PC-3 (cell line): ENCODE results near the gene SERPINI1. TPM values are rescaled to one million over a fixed set of nuclear protein-coding genes. Genes with fewer than 3 reads are reported as not detected.
A peak's percentile ranks its signal among the peaks of the same experiment; 100 is the strongest.

Experiments
- ATAC-seq: fragments of 200-7000 bp; cut with Tn5 transposase; 2 replicates; pipeline ENCODE4 v1.9.1; 2020; ENCODE audit warnings: mild to moderate bottlenecking, moderate library complexity
- BruUV-seq: library from RNA; stranded (reverse); fragments of 400-500 nt; replicated peaks from 2 replicates; lab custom pipeline; 2021; lab: Mats Ljungman, UMichigan
- CTCF ChIA-PET: fragments of 300-600 bp; sonication (Branson Sonifier 250); formaldehyde crosslinking; loops from one replicate; lab custom pipeline; 2022; ENCODE audit warnings: antibody characterized with exemption; lab: Charles Lee
- POLR2A ChIA-PET: fragments of 300-600 bp; sonication (Branson Sonifier 250); formaldehyde crosslinking; loops from one replicate; lab custom pipeline; 2022; ENCODE audit warnings: antibody characterized with exemption; ENCODE audit not compliant: unreplicated experiment; lab: Charles Lee
- DNase-seq: peaks from one replicate; pipeline ENCODE4 v3.0.0-alpha.2; 2015
- H2AFZ ChIP-seq: fragments of 300-600 bp; sonication (generic); 2 replicates; pipeline ENCODE4 v1.6.0; 2016; ENCODE audit warnings: antibody characterized with exemption, low read length
- H3F3A ChIP-seq: fragments of 300-600 bp; sonication (generic); one replicate; pipeline ENCODE4 v1.6.0; 2017; ENCODE audit warnings: antibody characterized with exemption, low read length, control low read depth, mild to moderate bottlenecking; ENCODE audit not compliant: unreplicated experiment
- H3K27ac ChIP-seq: fragments of 300-600 bp; sonication (generic); 2 replicates; pipeline ENCODE4 v1.5.1; 2016; ENCODE audit warnings: mild to moderate bottlenecking, low read length
- H3K27me3 ChIP-seq: fragments of 300-600 bp; sonication (generic); 2 replicates; pipeline ENCODE4 v1.6.1; 2016; ENCODE audit warnings: low read length, mixed read lengths
- H3K36me3 ChIP-seq: fragments of 300-600 bp; sonication (generic); 2 replicates; pipeline ENCODE4 v1.6.1; 2016; ENCODE audit warnings: low read depth, mixed run types, low read length, mixed read lengths
- H3K4me1 ChIP-seq: fragments of 300-600 bp; sonication (generic); 2 replicates; pipeline ENCODE4 v1.5.1; 2016; ENCODE audit warnings: low read length; ENCODE audit not compliant: insufficient read depth
- H3K4me2 ChIP-seq: fragments of 300-600 bp; sonication (generic); 2 replicates; pipeline ENCODE4 v1.6.0; 2016; ENCODE audit warnings: low read length
- H3K4me3 ChIP-seq: fragments of 300-600 bp; sonication (generic); 2 replicates; pipeline ENCODE4 v1.5.1; 2016; ENCODE audit warnings: mild to moderate bottlenecking, low read length, mixed read lengths
- H3K79me2 ChIP-seq: fragments of 300-600 bp; sonication (generic); 2 replicates; pipeline ENCODE4 v1.6.1; 2017; ENCODE audit warnings: low read length, mixed read lengths
- H3K9ac ChIP-seq: fragments of 300-600 bp; sonication (generic); 2 replicates; pipeline ENCODE4 v1.6.0; 2016; ENCODE audit warnings: mild to moderate bottlenecking, low read length
- H3K9me2 ChIP-seq: fragments of 300-600 bp; sonication (generic); replicated peaks from 2 replicates; pipeline ENCODE4 v1.6.1; 2016; ENCODE audit warnings: mixed run types, low read length, mixed read lengths
- H3K9me3 ChIP-seq: fragments of 300-600 bp; sonication (generic); 2 replicates; pipeline ENCODE4 v1.6.1; 2016; ENCODE audit warnings: low read length, mixed read lengths
- H4K20me1 ChIP-seq: fragments of 300-600 bp; sonication (generic); 2 replicates; pipeline ENCODE4 v1.6.1; 2016; ENCODE audit warnings: low read length, mixed read lengths
- CTCF ChIP-seq: fragments of 300-600 bp; sonication (generic); conservative IDR thresholded peaks from 2 replicates; pipeline ENCODE4 v1.5.1; 2017; ENCODE audit warnings: antibody characterized with exemption, low read depth, mild to moderate bottlenecking, low read length
- EZH2 ChIP-seq: fragments of 300-600 bp; sonication (generic); IDR thresholded peaks from one replicate; pipeline ENCODE4 v1.6.1; 2017; ENCODE audit warnings: antibody characterized with exemption, mild to moderate bottlenecking, low read length; ENCODE audit not compliant: unreplicated experiment
- EZH2phosphoT487 ChIP-seq: fragments of 300-600 bp; sonication (generic); IDR thresholded peaks from 2 replicates; pipeline ENCODE4 v1.6.1; 2018; ENCODE audit warnings: mild to moderate bottlenecking, antibody characterized with exemption, low read length, borderline replicate concordance
- intact Hi-C: fragments of 100-400 bp; cut with micrococcal nuclease; formaldehyde crosslinking; loops from 2 replicates; pipeline ENCODE4 v1.9.0; 2023
- total RNA-seq: library from RNA; depleted of rRNA; stranded (reverse); fragments of >200 nt; gene quantifications from 2 replicates; pipeline ENCODE4 v1.2.3, GENCODE V29; 2014

Gene SERPINI1
- total RNA-seq, 1 experiment from 2014 or later, result 1.3 TPM

- BruUV-seq, result no TSS peak
- Histone ChIP-seq H3K4me1 (no peaks in the 10 kb centered on the region), H3K79me2 (no peaks in the 10 kb centered on the region), H3K27me3 (no peaks in the 10 kb centered on the region), H3K9me2 (no peaks in the 10 kb centered on the region), H3K36me3 (no peaks in the 10 kb centered on the region), H2AFZ (no peak overlapping the region), H4K20me1 (no peaks in the 10 kb centered on the region), H3K4me3 (no peak overlapping the region), H3K9me3 (no peaks in the 10 kb centered on the region), H3K4me2 (no peak overlapping the region), H3F3A (no peaks in the 10 kb centered on the region), H3K9ac (no peak overlapping the region), H3K27ac (no peak overlapping the region)
- CTCF ChIA-PET, result no interaction called here
- DNase-seq (no peak), ATAC-seq (no peak)
- no peak for TF ChIP-seq EZH2phosphoT487
- TF ChIP-seq EZH2, result no peak
- no peak for TF ChIP-seq CTCF
- intact Hi-C loops, result loop anchor here (5.0 kb wide), 1 partner anchor 91 kb away; no protein-coding TSS in a partner anchor
- POLR2A ChIA-PET, result no interaction called here
Measured at GRCh38 chr3:167835953-167836352, 100.4 kb downstream of the SERPINI1 start.

GRCh38 chr3:167837466-167837865 lies 101.9 kb downstream of the SERPINI1 start:
- Histone ChIP-seq H3K4me3 (no peak overlapping the region), H3K4me2 (no peak overlapping the region), H3K9me3 (no peaks in the 10 kb centered on the region), H2AFZ (0 out of 2 replicates have a peak overlapping the region, but pooled peaks have one; percentile 41), H3K36me3 (no peaks in the 10 kb centered on the region), H3F3A (no peaks in the 10 kb centered on the region), H3K27ac (no peak overlapping the region), H3K9ac (no peak overlapping the region), H3K79me2 (no peaks in the 10 kb centered on the region), H3K4me1 (no peaks in the 10 kb centered on the region), H3K9me2 (no peaks in the 10 kb centered on the region), H4K20me1 (no peaks in the 10 kb centered on the region), H3K27me3 (no peaks in the 10 kb centered on the region)
- ATAC-seq (peak; percentile 18), DNase-seq (peak; percentile 52)
- CTCF ChIA-PET, result interaction anchor here (2.4 kb wide), 1 partner anchor 45 kb away, joined by 17 read pairs; no protein-coding TSS in a partner anchor
- intact Hi-C loops, result loop anchor here (1.0 to 5.0 kb wide), 3 partner anchors 45 to 203 kb away; no protein-coding TSS in a partner anchor
- TF ChIP-seq CTCF (peak; percentile 67), EZH2 (no peak), EZH2phosphoT487 (no peak)
- BruUV-seq, result no TSS peak
- POLR2A ChIA-PET, result no interaction called here

- no peaks in the 10 kb centered on the region for H4K20me1 ChIP-seq
- H3K4me2 ChIP-seq, result no peak overlapping the region
- H3K27ac ChIP-seq, result no peak overlapping the region
- H3F3A ChIP-seq, result no peaks in the 10 kb centered on the region
- intact Hi-C loops, result loop anchor here (5.0 kb wide), 1 partner anchor 88 kb away; no protein-coding TSS in a partner anchor
- no TSS peak for BruUV-seq
- ATAC-seq (peak; percentile 39; the same call in 1 of the 2 replicates), DNase-seq (no peak)
- H3K27me3 ChIP-seq, result no peaks in the 10 kb centered on the region
- CTCF ChIA-PET, result interaction anchor here (2.4 kb wide), 1 partner anchor 42 kb away, joined by 17 read pairs; no protein-coding TSS in a partner anchor
- no peaks in the 10 kb centered on the region for H3K79me2 ChIP-seq
- H3K36me3 ChIP-seq, result no peaks in the 10 kb centered on the region
- H3K4me1 ChIP-seq, result peaks cover 6% of the 10 kb centered on the region; the same call in 1 of the 2 replicates
- TF ChIP-seq EZH2phosphoT487 (no peak), CTCF (no peak), EZH2 (no peak)
- H2AFZ ChIP-seq, result no peak overlapping the region
- H3K9ac ChIP-seq, result no peak overlapping the region
- H3K9me2 ChIP-seq, result no peaks in the 10 kb centered on the region
- H3K9me3 ChIP-seq, result no peaks in the 10 kb centered on the region
- H3K4me3 ChIP-seq, result no peak overlapping the region
- POLR2A ChIA-PET, result no interaction called here
Measured at GRCh38 chr3:167839460-167840134, 104.1 kb downstream of the SERPINI1 start.
